DND-41 (cell line): ENCODE results near the gene ZFAND4.

Experiments
- EZH2 ChIP-seq: IDR thresholded peaks from 3 replicates; pipeline ENCODE4 v1.6.1; 2012; ENCODE audit warnings: borderline replicate concordance, low read depth, mild to moderate bottlenecking, moderate library complexity, low read length, inconsistent platforms; ENCODE audit not compliant: severe bottlenecking
- TF ChIP-seq, protein P1 (sequence below): IDR thresholded peaks from 2 replicates; pipeline ENCODE4 v1.5.1; 2012; ENCODE audit warnings: borderline replicate concordance, low read length, moderate library complexity, mild to moderate bottlenecking; ENCODE audit not compliant: poor library complexity, severe bottlenecking; ENCODE audit errors: extremely low read depth

DNA sequence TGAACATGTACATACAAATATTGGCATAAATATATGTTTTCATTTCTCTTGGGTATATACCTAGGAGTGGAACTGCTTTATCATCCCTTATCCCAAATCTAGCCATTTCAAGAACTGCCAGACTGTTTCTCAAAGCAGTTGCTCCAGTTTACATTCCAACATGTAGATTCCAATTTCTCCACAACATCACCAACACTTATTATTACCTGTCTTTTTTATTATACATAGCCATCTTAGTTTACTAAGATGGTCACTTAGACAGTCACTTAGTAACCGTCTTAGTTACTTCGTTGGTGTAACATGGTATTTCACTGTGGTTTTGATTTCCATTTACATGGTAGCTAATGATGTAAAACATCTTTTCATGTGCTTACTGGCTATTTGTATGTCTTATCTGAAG lies 82.7 kb downstream of the ZFAND4 start:
- TF ChIP-seq, protein P1, sequence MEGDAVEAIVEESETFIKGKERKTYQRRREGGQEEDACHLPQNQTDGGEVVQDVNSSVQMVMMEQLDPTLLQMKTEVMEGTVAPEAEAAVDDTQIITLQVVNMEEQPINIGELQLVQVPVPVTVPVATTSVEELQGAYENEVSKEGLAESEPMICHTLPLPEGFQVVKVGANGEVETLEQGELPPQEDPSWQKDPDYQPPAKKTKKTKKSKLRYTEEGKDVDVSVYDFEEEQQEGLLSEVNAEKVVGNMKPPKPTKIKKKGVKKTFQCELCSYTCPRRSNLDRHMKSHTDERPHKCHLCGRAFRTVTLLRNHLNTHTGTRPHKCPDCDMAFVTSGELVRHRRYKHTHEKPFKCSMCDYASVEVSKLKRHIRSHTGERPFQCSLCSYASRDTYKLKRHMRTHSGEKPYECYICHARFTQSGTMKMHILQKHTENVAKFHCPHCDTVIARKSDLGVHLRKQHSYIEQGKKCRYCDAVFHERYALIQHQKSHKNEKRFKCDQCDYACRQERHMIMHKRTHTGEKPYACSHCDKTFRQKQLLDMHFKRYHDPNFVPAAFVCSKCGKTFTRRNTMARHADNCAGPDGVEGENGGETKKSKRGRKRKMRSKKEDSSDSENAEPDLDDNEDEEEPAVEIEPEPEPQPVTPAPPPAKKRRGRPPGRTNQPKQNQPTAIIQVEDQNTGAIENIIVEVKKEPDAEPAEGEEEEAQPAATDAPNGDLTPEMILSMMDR = no peak
- TF ChIP-seq EZH2 = no peak
